ENCODE results near the gene IL23A. TPM values are rescaled to one million over a fixed set of nuclear protein-coding genes. Genes with fewer than 3 reads are reported as not detected.
A peak's percentile ranks its signal among the peaks of the same experiment; 100 is the strongest.

Gene IL23A
- total and polyA plus RNA-seq, 2 of the 13 experiments (the other 11 are each of a cell fraction or from before 2014, with no cell fraction given) = 0.33 to 0.35 TPM

- TF ChIP-seq SRSF4 (IDR thresholded peaks at IDR 0.05; ENCODE audit: low read depth, low read length, poor library complexity, severe bottlenecking) (no peak), MIER2 (CRISPR knock-in tag; IDR thresholded peaks at IDR 0.05) (peak; percentile 17; the same call in 1 of the 2 replicates), HNRNPH1 (optimal IDR thresholded peaks at IDR 0.05; ENCODE audit: low read depth, low read length) (no peak), TARDBP (CRISPR knock-in tag; IDR thresholded peaks at IDR 0.05) (peak; percentile 94), PTBP1 (IDR thresholded peaks at IDR 0.05; ENCODE audit: low read depth, low read length, poor library complexity, severe bottlenecking) (no peak), ZFYVE20 (CRISPR knock-in tag; IDR thresholded peaks at IDR 0.05; ENCODE audit: borderline replicate concordance, low read depth) (peak; percentile 68; the same call in 1 of the 2 replicates), ZNF562 (CRISPR knock-in tag; IDR thresholded peaks at IDR 0.05; ENCODE audit: borderline replicate concordance) (no peak), BCLAF1 (IDR thresholded peaks at IDR 0.05) (no peak), ZBTB40 (IDR thresholded peaks at IDR 0.05) (no peak), ZBTB40 (CRISPR knock-in tag; IDR thresholded peaks at IDR 0.05) (peak; percentile 1; the same call in 1 of the 2 replicates), NR2F6 (IDR thresholded peaks at IDR 0.05) (no peak), NR2F6 (CRISPR knock-in tag; IDR thresholded peaks at IDR 0.05) (no peak; the same call in 1 of the 2 replicates)
Measured at GRCh38 chr12:56315622-56316473, 22.8 kb upstream of the IL23A start, which contains the start of gene CNPY2 (continued).

All from HepG2 (cell line).